ENCODE measurements around the gene VEGFB.

The VEGFB gene

GRCh38 chr11:64227405-64227956 lies 6.9 kb upstream of the VEGFB start:
- no peak for FAIRE-seq
- no peak for DNase-seq (ENCODE audit: insufficient read length, low spot score)
- no peak for TF ChIP-seq CTCF (IDR thresholded peaks at IDR 0.05; ENCODE audit: insufficient read depth, missing control alignments)

DNA sequence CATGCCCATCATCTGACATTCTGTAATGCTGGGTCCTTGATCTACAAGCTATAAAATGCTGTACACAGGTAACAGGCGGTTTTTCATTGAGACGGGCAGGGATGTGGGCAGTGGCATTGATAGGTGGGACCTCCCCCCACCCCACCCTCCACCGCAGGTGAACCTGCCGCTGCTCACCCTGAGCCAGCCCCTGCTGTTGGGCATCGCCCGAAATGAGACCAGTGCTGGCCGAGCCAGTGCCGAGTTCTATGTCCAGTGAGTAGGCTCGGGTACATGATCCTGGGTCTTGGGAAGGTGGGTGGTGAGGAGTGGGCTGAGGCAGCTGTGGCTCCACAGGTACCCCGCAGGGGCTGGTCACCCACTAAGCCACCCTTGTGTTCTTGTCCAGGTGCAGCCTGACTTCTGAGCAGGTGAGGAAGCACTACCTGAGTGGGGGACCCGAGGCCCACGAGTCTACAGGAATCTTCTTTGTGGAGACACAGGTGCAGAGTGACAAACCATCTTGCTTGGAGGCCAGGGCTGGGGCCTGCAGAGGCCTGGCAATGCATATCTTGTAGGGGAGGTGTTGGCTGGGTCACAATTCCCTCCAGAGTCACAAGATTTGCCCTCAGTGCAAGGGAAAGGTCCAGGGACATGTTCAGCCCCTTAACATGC lies 5.2 kb upstream of the VEGFB start:
- TF ChIP-seq CTCF (IDR thresholded peaks at IDR 0.05; ENCODE audit: insufficient read depth, missing control alignments) = no peak
- DNase-seq (ENCODE audit: insufficient read length, low spot score) = no peak
- no peak for FAIRE-seq

GRCh38 chr11:64229744-64230170 lies 4.6 kb upstream of the VEGFB start:
- FAIRE-seq = no peak
- TF ChIP-seq CTCF (IDR thresholded peaks at IDR 0.05; ENCODE audit: insufficient read depth, missing control alignments) = no peak
- DNase-seq (ENCODE audit: insufficient read length, low spot score) = no peak

DNA sequence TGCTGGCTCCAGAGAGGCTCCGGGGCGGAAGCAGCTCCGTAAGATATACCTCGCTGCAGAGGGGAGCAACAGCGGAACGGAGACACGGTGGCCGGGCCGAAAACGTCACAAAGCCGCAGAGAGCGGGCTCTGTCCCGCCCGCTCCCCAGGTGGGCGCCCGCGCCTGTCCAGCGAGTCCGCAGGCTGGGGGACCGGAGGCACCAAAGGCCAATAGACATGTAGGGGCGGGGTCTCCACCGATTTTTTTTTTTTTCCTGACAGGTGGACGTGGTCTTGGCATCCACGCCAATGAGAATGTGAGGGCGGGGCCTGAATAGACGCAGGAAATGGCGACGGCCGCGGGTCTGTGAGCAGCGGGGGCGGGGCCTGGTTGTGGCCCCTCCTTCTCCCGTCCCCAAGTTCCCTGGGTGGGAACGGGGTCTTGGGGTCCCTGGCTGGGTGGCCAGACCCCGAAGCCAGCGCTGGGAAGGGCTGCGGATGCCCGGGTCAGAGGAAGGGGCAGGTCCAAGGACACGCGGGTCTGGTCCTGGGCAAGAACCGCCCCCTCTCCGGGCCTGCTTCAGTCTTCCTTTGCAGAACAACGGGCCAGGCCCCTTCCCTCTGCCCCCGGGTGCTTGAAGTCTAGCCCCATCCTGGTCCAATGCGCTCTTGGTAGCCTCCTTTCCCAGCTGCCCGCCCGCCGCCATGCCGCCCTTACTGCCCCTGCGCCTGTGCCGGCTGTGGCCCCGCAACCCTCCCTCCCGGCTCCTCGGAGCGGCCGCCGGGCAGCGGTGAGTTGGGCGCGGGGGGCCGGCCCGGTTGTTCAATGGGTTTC lies 4.0 kb upstream of the VEGFB start, which contains the start of gene DNAJC4:
Gene DNAJC4, plus strand, starts transcription at position 378 of the 814 bp plus-strand sequence. Its CDS starts 307 bp downstream, at position 685.
- no peak for TF ChIP-seq CTCF (IDR thresholded peaks at IDR 0.05; ENCODE audit: insufficient read depth, missing control alignments)
- FAIRE-seq (no peak), DNase-seq (ENCODE audit: insufficient read length, low spot score) (peak; percentile 83)

- no peak for FAIRE-seq
- DNase-seq (ENCODE audit: insufficient read length, low spot score) = no peak
- no peak for TF ChIP-seq CTCF (IDR thresholded peaks at IDR 0.05; ENCODE audit: insufficient read depth, missing control alignments)
These were observed 3.4 kb upstream of the VEGFB start for GRCh38 chr11:64230985-64231365.

DNA sequence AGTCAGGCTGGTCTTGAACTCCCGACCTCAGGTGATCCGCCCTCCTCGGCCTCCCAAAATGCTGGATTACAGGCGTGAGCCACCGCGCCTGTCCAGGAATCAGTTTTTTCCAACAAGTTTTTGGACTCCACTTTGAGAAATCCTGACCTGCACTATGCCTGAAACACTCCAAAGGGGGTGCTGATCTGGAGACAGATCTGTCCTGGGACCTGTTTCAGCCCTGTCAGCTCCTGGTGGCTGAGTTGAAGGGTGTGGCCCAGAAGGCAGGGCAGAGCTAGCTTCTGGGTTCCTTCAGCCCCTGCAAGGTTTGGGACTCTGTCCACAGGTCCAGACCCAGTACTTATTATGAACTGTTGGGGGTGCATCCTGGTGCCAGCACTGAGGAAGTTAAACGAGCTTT lies 2.8 kb upstream of the VEGFB start:
- FAIRE-seq (no peak), DNase-seq (ENCODE audit: insufficient read length, low spot score) (no peak)
- TF ChIP-seq CTCF (IDR thresholded peaks at IDR 0.05; ENCODE audit: insufficient read depth, missing control alignments) = no peak
